ENCODE data around the gene FRMD3.

FRMD3 gene

DNA sequence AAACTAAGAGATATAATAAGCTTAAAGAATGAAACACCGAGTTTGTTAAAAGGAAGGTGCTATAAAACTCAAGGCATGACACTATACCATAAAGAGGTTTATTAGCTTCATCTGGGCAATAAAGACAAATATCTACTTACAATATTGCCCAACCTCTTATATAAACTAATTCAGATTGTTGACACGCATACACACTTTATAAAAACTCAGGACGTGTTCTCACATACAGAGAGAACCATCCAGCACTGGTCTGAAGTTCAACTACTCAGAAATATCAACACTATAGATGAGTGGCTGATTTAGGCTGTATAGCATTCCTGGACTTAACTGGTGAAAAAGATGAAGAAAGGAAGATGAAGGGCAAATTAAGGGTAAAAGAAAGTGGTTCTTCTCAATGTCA lies 81.2 kb downstream of the FRMD3 start:
- H3K18ac ChIP-seq (ENCODE audit: low read length) = no peak overlapping the region
- no peak overlapping the region for H3K27ac ChIP-seq (ENCODE audit: low read depth, low read length)
- H3K23ac ChIP-seq (ENCODE audit: low read length) = no peak overlapping the region
- H4K12ac ChIP-seq (ENCODE audit: low read depth, low read length) = no peak overlapping the region
- H3K27me3 ChIP-seq (ENCODE audit: insufficient read depth, low read length) = no peaks in the 10 kb centered on the region
- no peak overlapping the region for H2BK120ac ChIP-seq (ENCODE audit: insufficient read depth, low read length, poor library complexity)
- H3K9ac ChIP-seq (ENCODE audit: low read length) = no peak overlapping the region
- no peak overlapping the region for H2BK12ac ChIP-seq (ENCODE audit: low read length)
- H3K79me2 ChIP-seq (ENCODE audit: control insufficient read depth, insufficient read depth, low read length, poor library complexity) = no peaks in the 10 kb centered on the region
- H2AFZ ChIP-seq (ENCODE audit: insufficient read depth, low read length, poor library complexity) = no peak overlapping the region
- H3K79me1 ChIP-seq (ENCODE audit: low read length) = no peaks in the 10 kb centered on the region
- H3K14ac ChIP-seq (ENCODE audit: low read length) = no peak overlapping the region
- no peak overlapping the region for H3K4me2 ChIP-seq (ENCODE audit: low read length)
- no peak overlapping the region for H2BK5ac ChIP-seq (ENCODE audit: low read depth, low read length, poor library complexity)
- no peak overlapping the region for H3K4me3 ChIP-seq (ENCODE audit: low read depth, low read length)
- DNase-seq = no peak
- no peaks in the 10 kb centered on the region for H3K4me1 ChIP-seq (ENCODE audit: control insufficient read depth in 1 of 2, insufficient read depth in 2 of 2, low read length in 2 of 2)
- H3K9me3 ChIP-seq (ENCODE audit: insufficient read depth, low read depth, low read length) = no peaks in the 10 kb centered on the region
- H4K91ac ChIP-seq (ENCODE audit: low read depth, low read length) = no peak overlapping the region
- no CpG with 5 or more reads among the region's 3 CpGs for WGBS (ENCODE audit: extremely low coverage, insufficient coverage, insufficient read length)
- no peak overlapping the region for H3K4ac ChIP-seq (ENCODE audit: low read depth, low read length)
- no peaks in the 10 kb centered on the region for H3K36me3 ChIP-seq (ENCODE audit: control insufficient read depth in 1 of 2, insufficient read depth in 2 of 2, low read length in 2 of 2)
- no peak overlapping the region for H2AK5ac ChIP-seq (ENCODE audit: low read length)
- no peak overlapping the region for H4K8ac ChIP-seq (ENCODE audit: low read depth, low read length)

DNA sequence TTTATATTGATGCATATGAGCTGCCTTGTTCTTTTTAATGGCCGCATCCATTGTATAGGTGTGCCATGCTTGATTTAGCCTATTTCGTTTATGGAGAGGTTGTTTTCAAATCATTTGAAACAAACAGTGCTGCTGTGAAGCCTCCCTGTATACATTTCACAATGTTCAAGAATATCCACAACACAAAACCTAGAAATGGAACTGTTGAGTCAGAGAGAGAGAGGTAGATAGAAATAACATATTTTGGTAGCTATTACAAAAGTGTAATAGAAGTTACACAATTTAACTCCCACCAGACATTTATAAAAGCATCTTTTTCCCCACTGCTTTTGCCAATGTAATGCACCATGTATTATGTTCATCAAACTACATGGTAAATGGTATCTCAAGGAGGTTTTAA lies 82.0 kb downstream of the FRMD3 start:
- Histone ChIP-seq H3K4ac (ENCODE audit: low read depth, low read length) (no peak overlapping the region), H4K8ac (ENCODE audit: low read depth, low read length) (no peak overlapping the region), H3K79me2 (ENCODE audit: control insufficient read depth, insufficient read depth, low read length, poor library complexity) (no peaks in the 10 kb centered on the region), H2BK12ac (ENCODE audit: low read length) (no peak overlapping the region), H3K4me1 (ENCODE audit: control insufficient read depth in 1 of 2, insufficient read depth in 2 of 2, low read length in 2 of 2) (peaks cover 0 to 2% of the 10 kb centered on the region in 2 experiments), H2AK5ac (ENCODE audit: low read length) (no peak overlapping the region), H3K27me3 (ENCODE audit: insufficient read depth, low read length) (no peaks in the 10 kb centered on the region), H2AFZ (ENCODE audit: insufficient read depth, low read length, poor library complexity) (no peak overlapping the region), H4K91ac (ENCODE audit: low read depth, low read length) (no peak overlapping the region), H3K36me3 (ENCODE audit: control insufficient read depth in 1 of 2, insufficient read depth in 2 of 2, low read length in 2 of 2) (no peaks in the 10 kb centered on the region), H4K12ac (ENCODE audit: low read depth, low read length) (no peak overlapping the region), H3K9ac (ENCODE audit: low read length) (no peak overlapping the region), H3K14ac (ENCODE audit: low read length) (no peak overlapping the region), H3K9me3 (ENCODE audit: insufficient read depth, low read depth, low read length) (no peaks in the 10 kb centered on the region), H3K4me2 (ENCODE audit: low read length) (no peak overlapping the region), H2BK5ac (ENCODE audit: low read depth, low read length, poor library complexity) (no peak overlapping the region), H3K79me1 (ENCODE audit: low read length) (no peaks in the 10 kb centered on the region), H3K27ac (ENCODE audit: low read depth, low read length) (no peak overlapping the region), H3K4me3 (ENCODE audit: low read depth, low read length) (no peak overlapping the region), H3K23ac (ENCODE audit: low read length) (no peak overlapping the region), H3K18ac (ENCODE audit: low read length) (no peak overlapping the region), H2BK120ac (ENCODE audit: insufficient read depth, low read length, poor library complexity) (no peak overlapping the region)
- DNase-seq = no peak
- WGBS (ENCODE audit: extremely low coverage, insufficient coverage, insufficient read length) = no CpG with 5 or more reads among the region's 2 CpGs

DNA sequence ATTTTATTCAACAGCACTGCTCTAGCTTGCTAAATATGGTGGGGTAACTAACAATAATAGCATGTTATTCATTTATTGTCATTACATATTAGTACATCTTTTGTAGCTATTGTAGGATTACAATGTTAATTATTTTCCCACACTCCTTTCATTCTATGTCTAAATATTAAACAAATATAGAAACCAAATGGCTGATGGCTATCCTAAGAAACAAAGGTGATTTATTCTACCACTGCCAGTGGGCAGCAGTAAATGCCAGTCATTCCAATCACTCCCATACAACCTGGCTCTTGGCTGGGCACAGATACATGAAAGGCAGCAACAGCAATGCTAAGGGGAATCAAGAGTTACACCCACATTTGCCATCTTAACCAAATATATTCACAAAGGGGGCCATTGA lies 84.1 kb downstream of the FRMD3 start:
- Histone ChIP-seq H3K14ac (ENCODE audit: low read length) (no peak overlapping the region), H3K4me3 (ENCODE audit: low read depth, low read length) (no peak overlapping the region), H3K27ac (ENCODE audit: low read depth, low read length) (no peak overlapping the region), H2AK5ac (ENCODE audit: low read length) (no peak overlapping the region), H3K27me3 (ENCODE audit: insufficient read depth, low read length) (no peaks in the 10 kb centered on the region), H2BK12ac (ENCODE audit: low read length) (no peak overlapping the region), H2BK5ac (ENCODE audit: low read depth, low read length, poor library complexity) (no peak overlapping the region), H3K9me3 (ENCODE audit: insufficient read depth, low read depth, low read length) (no peaks in the 10 kb centered on the region), H4K12ac (ENCODE audit: low read depth, low read length) (no peak overlapping the region), H3K18ac (ENCODE audit: low read length) (no peak overlapping the region), H3K4me1 (ENCODE audit: control insufficient read depth in 1 of 2, insufficient read depth in 2 of 2, low read length in 2 of 2) (peaks cover 0 to 2% of the 10 kb centered on the region in 2 experiments), H3K36me3 (ENCODE audit: control insufficient read depth in 1 of 2, insufficient read depth in 2 of 2, low read length in 2 of 2) (no peaks in the 10 kb centered on the region), H3K79me2 (ENCODE audit: control insufficient read depth, insufficient read depth, low read length, poor library complexity) (no peaks in the 10 kb centered on the region), H4K8ac (ENCODE audit: low read depth, low read length) (no peak overlapping the region), H3K79me1 (ENCODE audit: low read length) (no peaks in the 10 kb centered on the region), H3K4ac (ENCODE audit: low read depth, low read length) (no peak overlapping the region), H3K23ac (ENCODE audit: low read length) (no peak overlapping the region), H2AFZ (ENCODE audit: insufficient read depth, low read length, poor library complexity) (no peak overlapping the region), H3K4me2 (ENCODE audit: low read length) (no peak overlapping the region), H3K9ac (ENCODE audit: low read length) (no peak overlapping the region), H2BK120ac (ENCODE audit: insufficient read depth, low read length, poor library complexity) (no peak overlapping the region), H4K91ac (ENCODE audit: low read depth, low read length) (no peak overlapping the region)
- no peak for DNase-seq

DNA sequence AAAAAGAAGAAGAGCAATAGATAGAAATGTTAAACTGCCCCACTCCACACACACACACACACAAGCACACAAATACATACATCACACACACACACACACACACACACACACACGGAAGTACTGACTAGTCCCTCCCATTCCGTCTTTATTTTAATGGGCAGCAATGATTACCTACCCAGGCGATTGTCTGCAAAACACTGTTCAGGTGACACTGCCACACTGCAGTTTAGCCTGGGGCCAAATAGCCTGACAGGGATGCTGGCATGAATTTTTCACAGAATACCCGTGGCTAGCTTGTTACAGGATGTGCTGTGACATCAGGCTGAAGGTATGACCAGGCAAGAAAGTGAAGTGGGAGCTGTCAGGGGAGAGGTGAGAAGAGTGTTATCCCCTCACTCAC lies 86.9 kb downstream of the FRMD3 start:
- Histone ChIP-seq H3K9ac (ENCODE audit: low read length) (no peak overlapping the region), H3K18ac (ENCODE audit: low read length) (no peak overlapping the region), H3K9me3 (ENCODE audit: insufficient read depth, low read depth, low read length) (no peaks in the 10 kb centered on the region), H4K91ac (ENCODE audit: low read depth, low read length) (no peak overlapping the region), H3K4me3 (ENCODE audit: low read depth, low read length) (no peak overlapping the region), H3K79me2 (ENCODE audit: control insufficient read depth, insufficient read depth, low read length, poor library complexity) (no peaks in the 10 kb centered on the region), H2AK5ac (ENCODE audit: low read length) (no peak overlapping the region), H3K27ac (ENCODE audit: low read depth, low read length) (no peak overlapping the region), H3K36me3 (ENCODE audit: control insufficient read depth in 1 of 2, insufficient read depth in 2 of 2, low read length in 2 of 2) (no peaks in the 10 kb centered on the region), H3K27me3 (ENCODE audit: insufficient read depth, low read length) (no peaks in the 10 kb centered on the region), H3K79me1 (ENCODE audit: low read length) (no peaks in the 10 kb centered on the region), H2BK12ac (ENCODE audit: low read length) (no peak overlapping the region), H4K8ac (ENCODE audit: low read depth, low read length) (no peak overlapping the region), H3K23ac (ENCODE audit: low read length) (no peak overlapping the region), H2BK120ac (ENCODE audit: insufficient read depth, low read length, poor library complexity) (no peak overlapping the region), H3K14ac (ENCODE audit: low read length) (no peak overlapping the region), H3K4me1 (ENCODE audit: control insufficient read depth in 1 of 2, insufficient read depth in 2 of 2, low read length in 2 of 2) (peaks cover 0 to 2% of the 10 kb centered on the region in 2 experiments), H3K4me2 (ENCODE audit: low read length) (no peak overlapping the region), H3K4ac (ENCODE audit: low read depth, low read length) (no peak overlapping the region), H2AFZ (ENCODE audit: insufficient read depth, low read length, poor library complexity) (no peak overlapping the region), H2BK5ac (ENCODE audit: low read depth, low read length, poor library complexity) (no peak overlapping the region), H4K12ac (ENCODE audit: low read depth, low read length) (no peak overlapping the region)
- DNase-seq = peak; percentile 96 to 99
- WGBS (ENCODE audit: extremely low coverage, insufficient coverage, insufficient read length) = no CpG with 5 or more reads among the region's 4 CpGs
